Measurements from ENCODE around the gene C12orf43.

GRCh38 chr12:121000530-121000929 lies 15.8 kb downstream of the C12orf43 start:
- TF ChIP-seq, protein P1, sequence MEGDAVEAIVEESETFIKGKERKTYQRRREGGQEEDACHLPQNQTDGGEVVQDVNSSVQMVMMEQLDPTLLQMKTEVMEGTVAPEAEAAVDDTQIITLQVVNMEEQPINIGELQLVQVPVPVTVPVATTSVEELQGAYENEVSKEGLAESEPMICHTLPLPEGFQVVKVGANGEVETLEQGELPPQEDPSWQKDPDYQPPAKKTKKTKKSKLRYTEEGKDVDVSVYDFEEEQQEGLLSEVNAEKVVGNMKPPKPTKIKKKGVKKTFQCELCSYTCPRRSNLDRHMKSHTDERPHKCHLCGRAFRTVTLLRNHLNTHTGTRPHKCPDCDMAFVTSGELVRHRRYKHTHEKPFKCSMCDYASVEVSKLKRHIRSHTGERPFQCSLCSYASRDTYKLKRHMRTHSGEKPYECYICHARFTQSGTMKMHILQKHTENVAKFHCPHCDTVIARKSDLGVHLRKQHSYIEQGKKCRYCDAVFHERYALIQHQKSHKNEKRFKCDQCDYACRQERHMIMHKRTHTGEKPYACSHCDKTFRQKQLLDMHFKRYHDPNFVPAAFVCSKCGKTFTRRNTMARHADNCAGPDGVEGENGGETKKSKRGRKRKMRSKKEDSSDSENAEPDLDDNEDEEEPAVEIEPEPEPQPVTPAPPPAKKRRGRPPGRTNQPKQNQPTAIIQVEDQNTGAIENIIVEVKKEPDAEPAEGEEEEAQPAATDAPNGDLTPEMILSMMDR (IDR thresholded peaks at IDR 0.05), result no peak
- no peak for TF ChIP-seq POLR2A (IDR thresholded peaks at IDR 0.05)

All from breast epithelium (tissue), 3 donors.